GM21717 (cell line): Measurements from ENCODE around the gene MEF2C.
A peak's percentile ranks its signal among the peaks of the same experiment; 100 is the strongest.

ENCODE experiments used
- ATAC-seq: cut with Tn5 transposase; IDR thresholded peaks from one replicate; pipeline ENCODE4 v1.9.1; 2021; ENCODE audit warnings: mild to moderate bottlenecking, moderate library complexity; ENCODE audit not compliant: unreplicated experiment

Gene MEF2C

GRCh38 chr5:88729084-88729828, 153.7 kb downstream of the MEF2C start:
- peak; percentile 23 for ATAC-seq

GRCh38 chr5:88727705-88728313, 155.2 kb downstream of the MEF2C start:
- ATAC-seq, result no peak

- no peak for ATAC-seq
Measured at GRCh38 chr5:88725454-88725853, 157.5 kb downstream of the MEF2C start.

- ATAC-seq, result no peak
Measured at GRCh38 chr5:88724201-88724600, 158.8 kb downstream of the MEF2C start.

GRCh38 chr5:88722546-88723073, 160.4 kb downstream of the MEF2C start:
- ATAC-seq, result no peak

- ATAC-seq, result no peak
Measured at GRCh38 chr5:88719434-88719833, 163.6 kb downstream of the MEF2C start.

GRCh38 chr5:88718736-88719135, 164.2 kb downstream of the MEF2C start:
- no peak for ATAC-seq

- ATAC-seq, result no peak
Measured at GRCh38 chr5:88716101-88716500, 166.9 kb downstream of the MEF2C start.

GRCh38 chr5:88715503-88715902, 167.5 kb downstream of the MEF2C start:
- no peak for ATAC-seq

GRCh38 chr5:88713818-88714217, 169.2 kb downstream of the MEF2C start:
- ATAC-seq, result no peak

- no peak for ATAC-seq
Measured at GRCh38 chr5:88708682-88709398, 174.1 kb downstream of the MEF2C start.

GRCh38 chr5:88708021-88708420, 175.0 kb downstream of the MEF2C start:
- ATAC-seq, result no peak

- ATAC-seq, result no peak
Measured at GRCh38 chr5:88707216-88707965, 175.6 kb downstream of the MEF2C start.

- no peak for ATAC-seq
Measured at GRCh38 chr5:88702332-88702731, 180.7 kb downstream of the MEF2C start.

GRCh38 chr5:88700121-88700520, 182.9 kb downstream of the MEF2C start:
- ATAC-seq, result no peak

GRCh38 chr5:88698290-88698689, 184.7 kb downstream of the MEF2C start:
- no peak for ATAC-seq

GRCh38 chr5:88696466-88696865, 186.5 kb downstream of the MEF2C start:
- ATAC-seq, result no peak

- no peak for ATAC-seq
Measured at GRCh38 chr5:88695931-88696330, 187.1 kb downstream of the MEF2C start.

- no peak for ATAC-seq
Measured at GRCh38 chr5:88695232-88695631, 187.8 kb downstream of the MEF2C start.

- ATAC-seq, result no peak
Measured at GRCh38 chr5:88694023-88694679, 188.8 kb downstream of the MEF2C start.
